ENCODE results near the gene RPS6KA5.
"Not testable (repeated sequence)": the region's sequence is repeated elsewhere in the genome, so short reads cannot be mapped to it uniquely, and the experiment has no call there.

Gene RPS6KA5

GRCh38 chr14:90987140-90987539 lies 73.3 kb downstream of the RPS6KA5 start:
- DNase-seq: no peak

- no peak for DNase-seq
Measured at GRCh38 chr14:90986510-90986909, 73.9 kb downstream of the RPS6KA5 start.

GRCh38 chr14:90985601-90986242 lies 74.7 kb downstream of the RPS6KA5 start:
- DNase-seq: no peak

GRCh38 chr14:90983560-90983959 lies 76.9 kb downstream of the RPS6KA5 start:
- no peak for DNase-seq

- no peak for DNase-seq
Measured at GRCh38 chr14:90981636-90982035, 78.8 kb downstream of the RPS6KA5 start.

GRCh38 chr14:90980636-90981035 lies 79.8 kb downstream of the RPS6KA5 start:
- not testable (repeated sequence) for DNase-seq

GRCh38 chr14:90979515-90979914 lies 80.9 kb downstream of the RPS6KA5 start:
- DNase-seq: no peak

- no peak for DNase-seq
Measured at GRCh38 chr14:90976101-90976500, 84.3 kb downstream of the RPS6KA5 start.

GRCh38 chr14:90971687-90972086 lies 88.8 kb downstream of the RPS6KA5 start:
- DNase-seq: no peak

- no peak for DNase-seq
Measured at GRCh38 chr14:90970167-90970600, 90.3 kb downstream of the RPS6KA5 start.

GRCh38 chr14:90969531-90970166 lies 90.8 kb downstream of the RPS6KA5 start:
- no peak for DNase-seq

GRCh38 chr14:90968025-90968424 lies 92.4 kb downstream of the RPS6KA5 start:
- no peak for DNase-seq

- DNase-seq: no peak
Measured at GRCh38 chr14:90966493-90966892, 93.9 kb downstream of the RPS6KA5 start.

GRCh38 chr14:90965765-90966164 lies 94.7 kb downstream of the RPS6KA5 start:
- no peak for DNase-seq

- no peak for DNase-seq
Measured at GRCh38 chr14:90963343-90963742, 97.1 kb downstream of the RPS6KA5 start.

GRCh38 chr14:90962505-90963109 lies 97.8 kb downstream of the RPS6KA5 start:
- no peak for DNase-seq

- DNase-seq: no peak
Measured at GRCh38 chr14:90960818-90961217, 99.6 kb downstream of the RPS6KA5 start.

GRCh38 chr14:90959344-90959743 lies 101.1 kb downstream of the RPS6KA5 start:
- no peak for DNase-seq

GRCh38 chr14:90956273-90956672 lies 104.2 kb downstream of the RPS6KA5 start:
- DNase-seq: no peak

- not testable (repeated sequence) for DNase-seq
Measured at GRCh38 chr14:90953643-90954042, 106.8 kb downstream of the RPS6KA5 start.

- DNase-seq: no peak
Measured at GRCh38 chr14:90943367-90943766, 117.1 kb downstream of the RPS6KA5 start.

GRCh38 chr14:90942511-90942910 lies 117.9 kb downstream of the RPS6KA5 start:
- no peak for DNase-seq

- no peak for DNase-seq
Measured at GRCh38 chr14:90941706-90942105, 118.7 kb downstream of the RPS6KA5 start.
